NCI-H187 (cell line): ENCODE measurements around the gene MARCHF11.

Source experiments
- DNase-seq, 2 experiments: peaks; one replicate each; lab custom pipeline; 2025; lab: John Stamatoyannopoulos, UW

Gene MARCHF11, protein sequence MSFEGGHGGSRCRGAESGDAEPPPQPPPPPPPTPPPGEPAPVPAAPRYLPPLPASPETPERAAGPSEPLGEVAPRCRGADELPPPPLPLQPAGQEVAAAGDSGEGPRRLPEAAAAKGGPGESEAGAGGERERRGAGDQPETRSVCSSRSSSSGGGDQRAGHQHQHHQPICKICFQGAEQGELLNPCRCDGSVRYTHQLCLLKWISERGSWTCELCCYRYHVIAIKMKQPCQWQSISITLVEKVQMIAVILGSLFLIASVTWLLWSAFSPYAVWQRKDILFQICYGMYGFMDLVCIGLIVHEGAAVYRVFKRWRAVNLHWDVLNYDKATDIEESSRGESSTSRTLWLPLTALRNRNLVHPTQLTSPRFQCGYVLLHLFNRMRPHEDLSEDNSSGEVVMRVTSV

DNA sequence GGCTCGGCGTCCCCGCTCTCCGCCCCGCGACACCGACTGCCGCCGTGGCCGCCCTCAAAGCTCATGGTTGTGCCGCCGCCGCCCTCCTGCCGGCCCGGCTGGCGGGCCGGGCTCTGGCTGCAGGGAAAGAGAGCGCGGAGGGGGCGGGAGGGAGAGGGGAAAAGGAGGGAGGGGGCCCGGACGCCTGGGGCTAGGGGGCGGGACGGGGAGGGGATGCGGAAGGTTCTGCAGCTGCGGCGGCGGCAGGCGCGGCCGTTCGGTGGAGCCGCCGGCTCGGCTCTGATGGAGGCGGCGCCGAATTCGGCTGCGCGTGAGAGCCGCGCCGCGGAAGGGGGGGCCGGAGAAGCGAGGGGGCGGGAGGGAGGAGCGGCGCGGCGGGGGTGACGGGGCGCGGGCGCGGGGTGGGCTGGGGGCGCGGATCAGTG is at the start of gene MARCHF11:
Gene MARCHF11, minus strand, starts transcription at position 281 of the 425 bp plus-strand sequence. Its CDS starts 216 bp downstream, at position 65.
- no peak for DNase-seq

DNA sequence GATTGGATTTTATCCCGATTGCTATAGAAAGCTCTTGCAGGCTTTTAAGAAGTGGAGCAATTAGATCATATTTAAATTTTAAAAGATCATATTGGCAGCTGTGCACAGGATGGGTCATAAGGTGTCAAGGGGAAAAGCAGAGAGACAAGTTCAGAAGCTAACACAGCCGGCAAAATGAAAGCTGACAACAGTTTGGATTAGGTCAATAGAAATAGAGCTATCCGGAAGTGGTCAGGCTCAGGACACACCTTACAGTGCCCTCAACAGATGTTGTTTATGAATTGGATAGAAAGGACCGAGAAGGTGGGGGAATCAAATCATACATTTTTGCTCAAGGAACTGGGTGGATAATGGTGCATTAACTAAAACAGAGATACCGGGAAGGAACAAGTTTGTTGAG is 46.3 kb upstream of the MARCHF11 start:
- no peak for DNase-seq

GRCh38 chr5:16192311-16192710 is 12.7 kb upstream of the MARCHF11 start:
- no peak for DNase-seq

DNA sequence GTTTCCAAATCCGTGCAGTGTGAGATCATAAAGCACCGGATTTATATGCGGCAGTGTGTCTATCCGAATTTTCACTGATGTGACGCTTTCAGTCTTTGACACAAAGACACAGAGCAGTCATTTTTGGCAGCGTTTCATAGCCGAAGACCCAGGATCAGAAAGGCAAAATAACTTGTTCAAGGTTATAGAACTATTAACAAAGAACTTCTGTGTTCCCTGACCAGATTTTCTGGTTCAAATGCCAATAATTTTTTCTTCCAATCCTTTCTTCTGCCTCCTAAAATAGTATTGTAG is 1.1 kb upstream of the MARCHF11 start:
- no peak for DNase-seq

GRCh38 chr5:16179936-16180788 is 571 bp upstream of the MARCHF11 start:
- no peak for DNase-seq

- DNase-seq: no peak
These were observed 732 bp downstream of the MARCHF11 start for GRCh38 chr5:16178745-16179372.

GRCh38 chr5:16169550-16169949 is 10.0 kb downstream of the MARCHF11 start:
- DNase-seq: no peak

- DNase-seq: no peak
These were observed 18.9 kb downstream of the MARCHF11 start for GRCh38 chr5:16160706-16161105.

GRCh38 chr5:16159636-16160035 is 20.0 kb downstream of the MARCHF11 start:
- no peak for DNase-seq

DNA sequence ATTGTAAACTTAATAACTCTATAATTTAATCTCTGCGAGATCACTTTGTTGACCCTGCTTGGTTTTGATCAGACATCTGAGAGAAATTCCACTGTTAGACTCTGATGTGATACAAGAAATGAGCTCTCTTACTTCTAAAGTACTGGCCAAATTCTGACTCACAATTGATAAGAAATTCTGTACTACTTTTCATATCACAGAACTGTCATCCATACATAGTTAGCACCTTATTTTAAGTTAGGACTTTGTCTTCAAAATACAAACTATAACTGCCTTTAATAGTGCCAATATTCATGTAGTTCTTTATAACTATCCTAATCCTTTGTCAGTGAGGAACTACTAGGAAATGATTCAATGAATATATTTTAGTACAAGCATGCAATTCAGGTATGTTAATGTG is 23.4 kb downstream of the MARCHF11 start:
- no peak for DNase-seq

DNA sequence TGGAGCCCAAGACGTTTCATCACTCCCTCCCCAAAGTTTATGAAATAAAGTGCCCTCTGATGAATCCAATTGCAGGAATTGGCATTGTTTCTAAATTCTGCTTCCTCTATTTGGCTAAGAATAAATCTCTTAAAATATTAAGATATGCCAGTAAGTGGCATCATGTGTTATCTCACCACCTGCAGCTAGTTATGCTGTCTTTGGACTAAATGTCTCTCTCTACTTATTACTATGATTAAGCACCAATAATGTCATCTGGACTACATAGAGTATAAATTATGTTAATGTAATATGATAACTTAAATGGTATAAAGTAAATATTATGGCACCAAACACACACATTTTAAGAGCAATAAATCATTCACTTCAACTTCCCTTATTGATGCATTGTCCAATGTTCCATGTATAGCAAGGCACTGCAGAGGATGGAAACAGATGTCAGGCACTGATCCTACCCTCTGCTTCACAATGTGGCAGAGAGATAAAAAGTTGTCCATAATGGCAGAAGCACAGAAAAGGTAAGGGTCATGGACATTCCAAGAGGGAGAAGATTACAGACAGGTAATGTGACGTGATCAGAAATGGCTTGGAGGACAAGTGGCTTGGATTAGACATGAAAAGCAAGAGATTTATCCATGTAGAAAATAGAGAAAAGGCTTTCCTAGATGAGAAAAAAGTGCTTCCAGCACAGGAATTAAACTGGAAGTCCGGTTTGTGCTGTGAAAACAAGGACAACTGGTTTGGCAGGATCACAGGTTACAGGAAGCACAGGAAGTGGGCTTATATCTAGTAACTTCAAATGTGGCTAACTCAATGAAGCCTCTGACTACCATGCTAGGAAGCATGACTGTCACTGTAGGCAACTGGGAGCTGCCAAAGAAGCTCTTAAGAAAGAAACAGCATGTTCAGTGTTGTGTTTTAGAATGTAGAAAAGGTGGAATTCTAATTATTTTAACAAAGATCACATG is 26.7 kb downstream of the MARCHF11 start:
- no peak for DNase-seq

DNA sequence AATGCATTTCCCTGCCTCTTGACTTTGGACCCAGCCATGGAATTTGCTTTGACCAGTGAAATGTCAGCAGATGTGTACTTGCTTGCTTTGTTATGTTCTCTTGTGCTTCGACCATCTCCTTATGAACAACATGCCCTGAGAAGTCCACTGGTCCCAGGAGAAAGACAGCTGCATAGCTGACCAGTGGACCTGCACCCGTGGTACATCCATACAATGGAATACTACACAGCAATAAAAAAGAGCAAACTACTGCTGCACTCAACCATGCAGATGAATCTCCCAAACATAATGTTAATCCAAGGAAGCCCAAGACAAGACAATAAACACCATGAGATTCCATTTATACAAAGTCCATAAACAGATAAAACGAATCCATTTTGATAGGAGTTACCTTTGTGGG is 30.0 kb downstream of the MARCHF11 start:
- no peak for DNase-seq

- no peak for DNase-seq
These were observed 32.3 kb downstream of the MARCHF11 start for GRCh38 chr5:16147179-16147900.

GRCh38 chr5:16144416-16144815 is 35.2 kb downstream of the MARCHF11 start:
- no peak for DNase-seq

GRCh38 chr5:16143361-16144049 is 36.1 kb downstream of the MARCHF11 start:
- DNase-seq: no peak

GRCh38 chr5:16140944-16141343 is 38.6 kb downstream of the MARCHF11 start:
- DNase-seq: no peak

DNA sequence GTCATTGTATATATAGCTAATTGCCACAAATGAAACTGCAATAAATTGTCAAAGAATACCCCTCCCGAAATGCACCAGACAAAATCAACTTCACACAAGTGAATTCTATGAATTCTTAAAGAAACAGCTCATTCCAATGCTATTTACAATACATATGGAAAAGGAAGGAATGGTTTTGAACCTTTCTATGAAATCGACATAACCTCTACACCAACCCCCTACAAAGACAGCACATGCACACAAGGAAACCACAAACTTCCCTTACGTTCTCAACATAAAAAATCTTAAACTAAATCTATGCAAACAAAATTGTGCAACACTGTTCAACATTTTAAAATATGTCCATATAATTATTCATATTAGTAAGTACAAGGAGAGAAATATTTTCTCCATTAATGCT is 39.2 kb downstream of the MARCHF11 start:
- DNase-seq: no peak

DNA sequence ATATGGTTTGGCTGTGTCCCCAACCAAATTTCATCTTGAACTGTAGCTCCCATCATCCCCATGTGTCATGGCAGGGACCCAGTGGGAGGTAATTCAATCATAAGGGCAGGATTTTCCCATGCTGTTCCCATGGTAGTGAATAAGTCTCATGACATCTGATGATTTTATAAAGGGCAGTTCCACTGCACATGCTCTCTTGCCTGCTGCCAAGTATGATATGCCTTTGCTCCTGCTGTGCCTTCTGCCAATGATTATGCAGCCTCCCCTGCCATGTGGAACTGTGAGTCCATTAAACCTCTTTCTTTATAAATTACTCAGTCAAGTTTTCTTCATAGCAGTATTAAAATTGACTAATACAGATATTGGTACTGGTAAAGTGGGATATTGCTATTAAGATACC is 42.4 kb downstream of the MARCHF11 start:
- no peak for DNase-seq

GRCh38 chr5:16135506-16135905 is 44.1 kb downstream of the MARCHF11 start:
- no peak for DNase-seq

DNA sequence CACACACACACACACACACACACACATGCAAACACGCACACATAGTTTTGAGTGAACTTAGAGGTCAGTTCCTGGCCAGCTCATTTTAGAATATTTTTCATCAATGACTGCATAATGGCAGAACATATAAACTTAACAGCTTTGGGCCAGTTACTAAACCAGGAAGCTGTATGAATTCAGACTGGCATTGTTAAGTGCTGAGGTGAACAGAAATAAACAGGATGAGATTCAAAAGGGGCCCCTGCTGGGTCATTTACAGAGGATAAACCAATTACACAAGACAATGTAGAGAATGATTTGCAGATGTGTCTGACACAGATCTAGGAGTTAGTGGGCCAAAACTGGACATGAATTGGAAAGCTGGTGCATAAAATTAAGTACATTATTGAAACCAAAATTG is 44.6 kb downstream of the MARCHF11 start:
- no peak for DNase-seq
